NOMO-1 treated with dmso at 0.1 percent for 144 hours (cell line): ENCODE measurements around the gene WASF3.
A peak's percentile ranks its signal among the peaks of the same experiment; 100 is the strongest.

Experiments
- DNase-seq: peaks from one replicate; lab custom pipeline; 2025; ENCODE audit not compliant: unreplicated experiment; lab: John Stamatoyannopoulos, UW

WASF3 gene, protein sequence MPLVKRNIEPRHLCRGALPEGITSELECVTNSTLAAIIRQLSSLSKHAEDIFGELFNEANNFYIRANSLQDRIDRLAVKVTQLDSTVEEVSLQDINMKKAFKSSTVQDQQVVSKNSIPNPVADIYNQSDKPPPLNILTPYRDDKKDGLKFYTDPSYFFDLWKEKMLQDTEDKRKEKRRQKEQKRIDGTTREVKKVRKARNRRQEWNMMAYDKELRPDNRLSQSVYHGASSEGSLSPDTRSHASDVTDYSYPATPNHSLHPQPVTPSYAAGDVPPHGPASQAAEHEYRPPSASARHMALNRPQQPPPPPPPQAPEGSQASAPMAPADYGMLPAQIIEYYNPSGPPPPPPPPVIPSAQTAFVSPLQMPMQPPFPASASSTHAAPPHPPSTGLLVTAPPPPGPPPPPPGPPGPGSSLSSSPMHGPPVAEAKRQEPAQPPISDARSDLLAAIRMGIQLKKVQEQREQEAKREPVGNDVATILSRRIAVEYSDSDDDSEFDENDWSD

DNA sequence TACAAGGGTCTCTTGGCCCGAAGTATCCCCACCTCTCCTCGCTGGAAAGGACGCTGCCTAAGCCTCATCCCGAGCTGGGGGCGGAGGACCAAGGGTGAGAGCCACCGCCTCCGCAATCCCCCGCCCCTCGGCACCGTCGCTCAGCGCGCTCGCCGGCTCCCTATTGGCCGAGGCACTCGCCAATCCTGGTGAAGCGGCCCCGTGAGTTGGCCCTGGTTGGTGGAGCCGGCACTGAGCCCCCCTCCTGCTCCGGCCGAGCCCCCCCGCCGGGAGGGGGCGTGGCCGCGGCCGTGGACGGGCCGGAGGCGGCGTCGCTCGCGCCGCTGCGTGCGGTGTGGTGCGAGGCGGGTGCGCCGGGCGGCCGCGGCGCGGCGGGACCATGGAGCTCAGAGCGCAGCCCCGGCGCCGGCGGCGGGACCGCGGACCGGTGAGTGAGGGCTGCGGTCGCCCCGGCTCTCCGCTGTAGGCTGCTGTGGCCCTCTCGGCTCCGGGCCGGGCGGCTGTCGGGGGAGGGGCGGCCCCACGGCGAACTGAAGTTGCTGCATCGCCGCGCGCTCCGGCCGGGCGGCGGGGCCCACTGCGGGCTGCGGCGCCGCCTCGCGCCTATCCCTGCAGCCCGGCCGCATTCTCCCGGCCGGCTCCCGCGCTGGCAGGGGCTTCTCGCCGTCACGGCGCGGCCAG is at the start of gene WASF3:
Gene WASF3 (plus strand): TSS at position 291 of the 681 bp plus-strand sequence. CDS start 84,588 bp downstream, outside the sequence.
- DNase-seq, result peak; percentile 72

GRCh38 chr13:26508885-26509284 is 48.6 kb upstream of the WASF3 start:
- no peak for DNase-seq

DNA sequence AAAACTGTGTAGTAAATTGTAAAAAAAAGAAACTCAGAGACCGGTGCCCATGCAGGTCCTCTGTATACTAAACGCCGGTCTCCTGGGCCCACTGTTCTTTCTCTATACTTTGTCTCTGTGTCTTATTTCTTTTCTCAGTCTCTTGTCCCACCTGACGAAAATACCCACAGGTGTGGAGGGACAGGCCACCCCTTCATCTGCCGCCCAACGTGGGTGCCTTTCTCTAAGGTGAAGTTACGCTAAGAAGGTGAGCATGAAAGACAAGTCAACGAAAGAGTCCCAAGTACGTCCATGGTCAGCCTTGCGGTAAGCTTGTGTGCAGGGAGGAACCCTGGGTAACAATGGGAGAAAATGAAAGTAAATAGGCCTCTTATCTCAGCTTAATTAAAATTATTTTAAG is 48.0 kb upstream of the WASF3 start:
- DNase-seq, result no peak

DNA sequence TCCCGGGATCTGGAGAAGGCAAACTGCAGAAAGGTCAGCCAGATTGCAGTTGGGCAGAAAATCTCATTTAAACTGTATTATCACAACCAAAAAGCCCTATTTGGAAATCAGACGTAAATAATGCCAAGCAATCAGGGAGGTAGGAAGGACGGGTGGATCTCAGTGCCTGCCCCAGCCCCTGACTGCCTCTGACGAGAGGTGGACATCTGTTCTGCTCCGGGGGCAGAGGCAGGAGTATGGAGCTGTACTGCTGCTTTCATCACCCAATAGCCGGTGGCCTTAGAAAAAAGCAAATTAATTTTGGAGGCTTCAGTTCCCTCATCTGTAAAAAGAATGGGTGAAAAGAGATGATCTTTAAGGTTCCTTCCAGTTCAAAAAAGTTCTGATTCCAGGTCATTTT is 43.6 kb upstream of the WASF3 start:
- DNase-seq, result no peak

- DNase-seq, result no peak
Measured at GRCh38 chr13:26515721-26516120, 41.8 kb upstream of the WASF3 start.

GRCh38 chr13:26517936-26518335 is 39.5 kb upstream of the WASF3 start:
- DNase-seq, result no peak

- DNase-seq, result no peak
Measured at GRCh38 chr13:26518451-26518959, 39.0 kb upstream of the WASF3 start.

GRCh38 chr13:26522571-26522970 is 34.9 kb upstream of the WASF3 start:
- no peak for DNase-seq

DNA sequence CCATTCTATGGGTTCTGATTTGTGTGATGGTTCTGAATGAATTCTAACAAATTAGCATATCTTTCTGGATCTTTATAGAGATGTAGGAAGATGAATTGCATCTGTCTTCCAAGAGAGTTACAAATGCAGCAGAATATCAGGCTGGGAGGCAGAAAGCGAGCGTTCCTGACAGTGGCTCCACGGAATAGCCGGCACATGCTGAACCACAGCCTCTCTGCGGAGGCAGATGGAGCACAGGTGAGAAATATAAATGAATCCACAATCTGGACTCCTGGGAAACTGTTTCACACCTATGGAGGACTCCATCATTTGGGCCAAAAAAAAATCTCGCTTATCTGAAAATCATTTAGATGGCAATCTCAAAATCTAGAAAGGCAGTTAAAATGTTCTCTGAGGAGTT is 34.5 kb upstream of the WASF3 start:
- DNase-seq, result no peak

DNA sequence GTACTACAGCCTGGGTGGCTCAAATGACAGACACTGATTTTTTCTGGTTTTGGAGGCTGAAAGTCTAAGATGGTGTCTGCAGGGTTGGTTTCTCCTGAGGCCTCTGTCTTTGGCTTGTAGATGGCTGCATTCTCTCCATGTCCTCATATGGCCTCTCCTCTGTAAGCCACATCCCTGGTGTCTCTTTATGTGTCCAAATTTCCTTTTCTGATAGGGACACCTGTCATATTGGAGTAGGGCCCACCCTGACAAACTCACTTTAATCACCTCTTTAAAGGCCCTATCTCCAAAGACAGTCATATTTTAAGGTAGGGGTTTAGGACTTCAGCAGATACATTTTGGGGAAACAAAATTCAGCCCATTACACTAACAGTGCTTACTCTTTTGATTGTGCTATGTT is 32.0 kb upstream of the WASF3 start:
- DNase-seq, result no peak

GRCh38 chr13:26526702-26527216 is 30.7 kb upstream of the WASF3 start:
- no peak for DNase-seq

GRCh38 chr13:26528527-26528926 is 29.0 kb upstream of the WASF3 start:
- no peak for DNase-seq

DNA sequence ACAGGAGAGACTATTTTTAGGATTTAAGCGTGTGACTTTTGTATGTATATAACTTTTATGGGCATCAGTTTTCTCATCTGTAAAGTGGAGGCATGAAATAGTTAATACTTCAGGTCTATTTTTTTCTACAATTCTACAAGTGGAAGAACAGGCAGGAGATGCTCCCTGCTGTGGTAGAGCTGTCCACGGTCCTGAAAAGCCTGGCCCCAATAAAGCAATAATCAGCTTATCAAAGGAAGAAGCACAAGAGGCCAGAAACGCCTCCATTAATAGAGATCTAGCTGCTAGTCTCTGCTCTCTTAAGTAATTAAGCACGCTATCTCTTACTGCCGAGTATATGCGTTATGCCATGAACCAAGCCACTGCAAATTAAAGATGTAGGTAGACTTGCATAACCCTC is 28.0 kb upstream of the WASF3 start:
- no peak for DNase-seq

GRCh38 chr13:26531742-26532141 is 25.7 kb upstream of the WASF3 start:
- DNase-seq, result no peak

GRCh38 chr13:26534036-26534726 is 23.3 kb upstream of the WASF3 start:
- no peak for DNase-seq

GRCh38 chr13:26538363-26539317 is 18.8 kb upstream of the WASF3 start:
- no peak for DNase-seq

- no peak for DNase-seq
Measured at GRCh38 chr13:26539738-26540292, 17.7 kb upstream of the WASF3 start.

DNA sequence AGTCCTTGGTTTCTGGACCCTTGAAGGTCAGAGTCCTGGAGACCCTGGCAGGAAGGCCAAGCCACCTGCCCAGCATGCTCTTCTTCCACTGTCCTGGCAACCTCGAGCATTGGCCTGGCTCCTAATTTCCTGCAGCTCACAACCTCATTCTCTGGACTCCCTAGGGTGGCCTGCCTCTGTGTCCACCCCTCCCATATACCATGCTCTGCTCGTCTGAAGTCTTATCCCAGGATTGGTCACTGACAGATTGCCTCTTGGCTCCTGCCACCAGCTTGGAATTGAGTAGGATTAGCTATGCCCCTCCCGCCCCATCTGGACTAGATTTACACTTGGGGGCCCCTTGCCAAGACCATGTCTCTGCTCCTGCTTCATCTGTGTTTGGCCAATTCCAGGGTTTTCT is 17.1 kb upstream of the WASF3 start:
- no peak for DNase-seq

GRCh38 chr13:26541041-26541440 is 16.4 kb upstream of the WASF3 start:
- DNase-seq, result no peak
